Loucy (cell line): ENCODE data around the gene LMO7.

Experiments
- H2AFZ ChIP-seq: fragments of 200-600 bp; sonication (generic); 2 replicates; pipeline ENCODE4 v1.6.0; 2016; ENCODE audit warnings: antibody characterized with exemption, mild to moderate bottlenecking, low read length, moderate library complexity
- H3F3A ChIP-seq: fragments of 200-600 bp; 2 replicates; pipeline ENCODE4 v1.6.0; 2016; ENCODE audit warnings: antibody characterized with exemption, low read depth, mild to moderate bottlenecking
- H3K27me3 ChIP-seq: fragments of 200-600 bp; sonication (generic); 2 replicates; pipeline ENCODE4 v1.6.1; 2014; ENCODE audit warnings: low read length, mild to moderate bottlenecking; ENCODE audit not compliant: insufficient read depth, poor library complexity, severe bottlenecking
- H3K36me3 ChIP-seq: fragments of 200-600 bp; sonication (generic); 2 replicates; pipeline ENCODE4 v1.6.1; 2016; ENCODE audit warnings: low read length; ENCODE audit not compliant: insufficient read depth
- H3K4me1 ChIP-seq: fragments of 200-600 bp; sonication (generic); 2 replicates; pipeline ENCODE4 v1.5.1; 2014; ENCODE audit warnings: low read length, mild to moderate bottlenecking; ENCODE audit not compliant: insufficient read depth, poor library complexity, severe bottlenecking
- H3K4me2 ChIP-seq: fragments of 200-600 bp; sonication (generic); 2 replicates; pipeline ENCODE4 v1.6.0; 2014; ENCODE audit warnings: antibody characterized with exemption, low read length, low read depth, mild to moderate bottlenecking; ENCODE audit not compliant: poor library complexity, severe bottlenecking
- H3K4me3 ChIP-seq: fragments of 200-600 bp; sonication (generic); 2 replicates; pipeline ENCODE4 v1.5.1; 2014; ENCODE audit warnings: low read length, mild to moderate bottlenecking, mixed read lengths; ENCODE audit not compliant: poor library complexity, severe bottlenecking
- H3K79me2 ChIP-seq: fragments of 200-600 bp; sonication (generic); 2 replicates; pipeline ENCODE4 v1.6.1; 2014; ENCODE audit warnings: low read length; ENCODE audit not compliant: insufficient read depth
- H3K9ac ChIP-seq: fragments of 200-600 bp; sonication (generic); 2 replicates; pipeline ENCODE4 v1.6.0; 2014; ENCODE audit warnings: mild to moderate bottlenecking, low read depth, low read length, moderate library complexity; ENCODE audit not compliant: poor library complexity, severe bottlenecking
- H3K9me2 ChIP-seq: fragments of 200-600 bp; sonication (generic); replicated peaks from 2 replicates; pipeline ENCODE4 v1.6.1; 2016; ENCODE audit warnings: low read depth, low read length, mixed read lengths
- H3K9me3 ChIP-seq: fragments of 200-600 bp; sonication (generic); 2 replicates; pipeline ENCODE4 v1.6.1; 2014; ENCODE audit warnings: mild to moderate bottlenecking, antibody characterized with exemption, low read length, low read depth; ENCODE audit not compliant: insufficient read depth
- H4K20me1 ChIP-seq: fragments of 200-600 bp; sonication (generic); 2 replicates; pipeline ENCODE4 v1.6.0; 2014; ENCODE audit warnings: antibody characterized with exemption, low read length, mild to moderate bottlenecking; ENCODE audit not compliant: insufficient read depth, poor library complexity, severe bottlenecking
- EZH2phosphoT487 ChIP-seq: fragments of 200-600 bp; IDR thresholded peaks from 2 replicates; pipeline ENCODE4 v1.6.1; 2018; ENCODE audit warnings: antibody characterized with exemption, mild to moderate bottlenecking, moderate library complexity, borderline replicate concordance
- TF ChIP-seq, protein P1 (sequence below): fragments of 200-600 bp; sonication (generic); conservative IDR thresholded peaks from 2 replicates; pipeline ENCODE4 v1.5.1; 2014; ENCODE audit warnings: mild to moderate bottlenecking, antibody characterized with exemption, low read length

The LMO7 gene

GRCh38 chr13:75902166-75903104 is 266.3 kb downstream of the LMO7 start:
- Histone ChIP-seq H4K20me1 (no peaks in the 10 kb centered on the region), H3K36me3 (no peaks in the 10 kb centered on the region), H3F3A (0 out of 2 replicates have a peak, but pooled peaks cover 2% of the 10 kb centered on the region), H3K9me2 (no peaks in the 10 kb centered on the region), H2AFZ (no peak overlapping the region), H3K4me1 (peaks cover 15% of the 10 kb centered on the region), H3K4me3 (no peak overlapping the region), H3K9ac (no peak overlapping the region), H3K79me2 (no peaks in the 10 kb centered on the region), H3K27me3 (no peaks in the 10 kb centered on the region), H3K9me3 (no peaks in the 10 kb centered on the region), H3K4me2 (no peak overlapping the region)
- no peak for TF ChIP-seq EZH2phosphoT487
- TF ChIP-seq, protein P1, sequence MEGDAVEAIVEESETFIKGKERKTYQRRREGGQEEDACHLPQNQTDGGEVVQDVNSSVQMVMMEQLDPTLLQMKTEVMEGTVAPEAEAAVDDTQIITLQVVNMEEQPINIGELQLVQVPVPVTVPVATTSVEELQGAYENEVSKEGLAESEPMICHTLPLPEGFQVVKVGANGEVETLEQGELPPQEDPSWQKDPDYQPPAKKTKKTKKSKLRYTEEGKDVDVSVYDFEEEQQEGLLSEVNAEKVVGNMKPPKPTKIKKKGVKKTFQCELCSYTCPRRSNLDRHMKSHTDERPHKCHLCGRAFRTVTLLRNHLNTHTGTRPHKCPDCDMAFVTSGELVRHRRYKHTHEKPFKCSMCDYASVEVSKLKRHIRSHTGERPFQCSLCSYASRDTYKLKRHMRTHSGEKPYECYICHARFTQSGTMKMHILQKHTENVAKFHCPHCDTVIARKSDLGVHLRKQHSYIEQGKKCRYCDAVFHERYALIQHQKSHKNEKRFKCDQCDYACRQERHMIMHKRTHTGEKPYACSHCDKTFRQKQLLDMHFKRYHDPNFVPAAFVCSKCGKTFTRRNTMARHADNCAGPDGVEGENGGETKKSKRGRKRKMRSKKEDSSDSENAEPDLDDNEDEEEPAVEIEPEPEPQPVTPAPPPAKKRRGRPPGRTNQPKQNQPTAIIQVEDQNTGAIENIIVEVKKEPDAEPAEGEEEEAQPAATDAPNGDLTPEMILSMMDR, result no peak

DNA sequence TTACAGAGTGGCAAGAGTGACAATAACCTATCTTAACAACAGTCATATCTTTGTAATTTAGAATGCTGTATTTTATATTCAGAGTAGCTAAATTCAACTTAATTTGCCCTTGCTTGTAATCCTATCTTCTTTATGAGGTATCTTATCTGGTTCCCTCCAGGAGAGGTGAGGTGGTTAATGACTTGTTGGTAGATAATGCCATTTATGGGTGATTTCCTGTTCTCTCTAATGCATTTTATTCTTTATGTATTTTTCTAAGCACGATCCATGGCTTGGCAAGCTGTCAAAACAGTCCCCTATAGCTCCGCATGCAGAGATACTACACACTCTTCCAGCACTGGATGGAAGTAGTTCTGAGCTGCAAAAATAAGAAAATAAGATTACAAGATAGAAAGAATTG is 267.9 kb downstream of the LMO7 start:
- no peaks in the 10 kb centered on the region for H4K20me1 ChIP-seq
- H3K27me3 ChIP-seq, result no peaks in the 10 kb centered on the region
- H3K9ac ChIP-seq, result no peak overlapping the region
- no peaks in the 10 kb centered on the region for H3K36me3 ChIP-seq
- H3K79me2 ChIP-seq, result no peaks in the 10 kb centered on the region
- H3K4me1 ChIP-seq, result peaks cover 15% of the 10 kb centered on the region
- no peak overlapping the region for H2AFZ ChIP-seq
- no peak for TF ChIP-seq EZH2phosphoT487
- TF ChIP-seq, protein P1, result no peak
- H3K4me2 ChIP-seq, result peak overlapping the region; percentile 58
- peak overlapping the region; percentile 11 for H3K4me3 ChIP-seq
- no peaks in the 10 kb centered on the region for H3K9me3 ChIP-seq
- H3K9me2 ChIP-seq, result no peaks in the 10 kb centered on the region
- H3F3A ChIP-seq, result 0 out of 2 replicates have a peak, but pooled peaks cover 2% of the 10 kb centered on the region

GRCh38 chr13:75906315-75906714 is 270.2 kb downstream of the LMO7 start:
- Histone ChIP-seq H3K27me3 (no peaks in the 10 kb centered on the region), H3K4me2 (no peak overlapping the region), H3F3A (0 out of 2 replicates have a peak, but pooled peaks cover 2% of the 10 kb centered on the region), H4K20me1 (no peaks in the 10 kb centered on the region), H3K4me3 (no peak overlapping the region), H3K79me2 (no peaks in the 10 kb centered on the region), H3K9me2 (no peaks in the 10 kb centered on the region), H3K36me3 (no peaks in the 10 kb centered on the region), H3K4me1 (peaks cover 15% of the 10 kb centered on the region), H3K9ac (no peak overlapping the region), H3K9me3 (no peaks in the 10 kb centered on the region), H2AFZ (no peak overlapping the region)
- TF ChIP-seq EZH2phosphoT487, result no peak
- TF ChIP-seq, protein P1, result peak; percentile 31; the same call in 1 of the 2 replicates
